GM23248 (cell line): ENCODE data around the gene SV2C. TPM values are rescaled to one million over a fixed set of nuclear protein-coding genes. Genes with fewer than 3 reads are reported as not detected.

ENCODE experiments used
- DNase-seq: peaks from one replicate; pipeline ENCODE4 v3.0.0-alpha.2; 2015
- H2AFZ ChIP-seq: fragments of 200-600 bp; sonication (generic); 2 replicates; pipeline ENCODE4 v1.6.1; 2016; ENCODE audit warnings: antibody characterized with exemption
- H3F3A ChIP-seq: fragments of 200-600 bp; sonication (generic); 2 replicates; pipeline ENCODE4 v1.6.1; 2016; ENCODE audit warnings: mild to moderate bottlenecking, antibody characterized with exemption, mixed run types; ENCODE audit not compliant: insufficient read depth
- H3K27ac ChIP-seq: fragments of 200-600 bp; sonication (generic); 2 replicates; pipeline ENCODE4 v1.5.1; 2016; ENCODE audit warnings: mild to moderate bottlenecking
- H3K27me3 ChIP-seq: fragments of 200-600 bp; sonication (generic); replicated peaks from 2 replicates; pipeline ENCODE4 v1.6.1; 2016; ENCODE audit warnings: mild to moderate bottlenecking; ENCODE audit not compliant: insufficient read depth
- H3K36me3 ChIP-seq: fragments of 200-600 bp; sonication (generic); 2 replicates; pipeline ENCODE4 v1.6.1; 2016; ENCODE audit warnings: low read depth, mild to moderate bottlenecking
- H3K4me1 ChIP-seq: fragments of 200-600 bp; sonication (generic); 2 replicates; pipeline ENCODE4 v1.6.1; 2016; ENCODE audit warnings: mild to moderate bottlenecking; ENCODE audit not compliant: insufficient read depth
- H3K4me2 ChIP-seq: fragments of 200-600 bp; sonication (generic); one replicate; pipeline ENCODE4 v1.6.1; 2016; ENCODE audit warnings: mild to moderate bottlenecking; ENCODE audit not compliant: unreplicated experiment
- H3K4me3 ChIP-seq: fragments of 200-600 bp; sonication (generic); 2 replicates; pipeline ENCODE4 v1.5.1; 2016; ENCODE audit warnings: mild to moderate bottlenecking
- H3K79me2 ChIP-seq: fragments of 200-600 bp; sonication (generic); 2 replicates; pipeline ENCODE4 v1.6.1; 2016; ENCODE audit warnings: mild to moderate bottlenecking; ENCODE audit not compliant: insufficient read depth
- H3K9ac ChIP-seq: fragments of 200-600 bp; sonication (generic); 2 replicates; pipeline ENCODE4 v1.6.1; 2016; ENCODE audit warnings: mild to moderate bottlenecking
- H3K9me2 ChIP-seq: fragments of 200-600 bp; sonication (generic); 2 replicates; pipeline ENCODE4 v1.6.1; 2016; ENCODE audit warnings: mixed run types, mild to moderate bottlenecking, moderate library complexity; ENCODE audit not compliant: insufficient read depth
- H3K9me3 ChIP-seq: fragments of 200-600 bp; sonication (generic); one replicate; pipeline ENCODE4 v1.6.1; 2017; ENCODE audit warnings: low read depth
- H4K20me1 ChIP-seq: fragments of 200-600 bp; sonication (generic); 2 replicates; pipeline ENCODE4 v1.6.0; 2016; ENCODE audit not compliant: insufficient read depth
- EZH2 ChIP-seq: fragments of 200-600 bp; sonication (generic); IDR thresholded peaks from 2 replicates; pipeline ENCODE4 v1.6.1; 2018; ENCODE audit warnings: antibody characterized with exemption, mild to moderate bottlenecking; ENCODE audit not compliant: insufficient read depth, poor library complexity, severe bottlenecking
- EZH2phosphoT487 ChIP-seq: fragments of 200-600 bp; sonication (generic); IDR thresholded peaks from 2 replicates; pipeline ENCODE4 v1.6.1; 2018; ENCODE audit warnings: antibody characterized with exemption, moderate library complexity, mild to moderate bottlenecking, low read depth; ENCODE audit not compliant: insufficient read depth
- WGBS, 2 experiments: methylation state at CpG; one replicate each; pipeline ENCODE4 v1.1.6; 2015 to 2017; ENCODE audit warnings: low lambda C conversion rate in 2 of 2, low coverage in 1 of 2; ENCODE audit errors: missing lambda C conversion rate in 2 of 2; 5-methylcytosine and 5-hydroxymethylcytosine counted together
- in situ Hi-C: fragments of 300-500 bp; cut with MboI; formaldehyde crosslinking; loops from 2 replicates; pipeline ENCODE4 v1.15.0; 2020
- polyA plus RNA-seq: library from polyadenylated mRNA; unstranded; fragments of >200 nt; fragmentation: Nextera tagmentation; extraction: Ambion mirVana; gene quantifications from 2 replicates; pipeline ENCODE4 v1.2.1, GENCODE V29; 2016
- total RNA-seq: library from RNA; depleted of rRNA; stranded (reverse); fragments of >200 nt; shearing (Covaris generic); gene quantifications from 2 replicates; pipeline ENCODE4 v1.2.3, GENCODE V29; 2014

SV2C gene
- total and polyA plus RNA-seq, 2 experiments from 2014 or later, result not detected

DNA sequence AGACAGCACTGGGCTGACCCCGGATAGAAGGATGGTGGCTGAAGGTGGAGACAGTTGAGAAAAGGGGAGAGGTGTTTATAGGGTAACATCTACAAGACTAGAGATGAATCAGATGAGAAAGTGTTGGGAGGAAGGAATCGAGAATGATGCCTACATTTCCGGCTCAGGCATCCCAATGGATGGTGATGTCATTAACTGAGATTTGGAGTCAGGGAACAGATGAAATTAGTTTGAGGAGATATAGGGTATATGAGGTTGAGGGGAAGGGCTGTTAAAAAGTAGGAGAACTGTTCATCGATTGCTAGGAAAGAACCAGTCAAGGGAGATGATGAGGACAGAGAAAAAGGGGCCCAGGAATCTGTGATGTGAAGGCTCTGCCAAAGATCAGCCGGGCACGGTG is 295.2 kb downstream of the SV2C start:
- 63 to 66% methylated on average over 6 of the region's 6 CpGs for WGBS, 2 experiments
- in situ Hi-C loops, result no loop called here
- no peak overlapping the region for H3K9ac ChIP-seq

GRCh38 chr5:76379316-76379715 is 296.1 kb downstream of the SV2C start:
- Histone ChIP-seq H2AFZ (no peak overlapping the region), H4K20me1 (no peaks in the 10 kb centered on the region), H3K9ac (no peak overlapping the region), H3K4me3 (no peak overlapping the region), H3K36me3 (no peaks in the 10 kb centered on the region), H3K9me2 (no peaks in the 10 kb centered on the region), H3K79me2 (no peaks in the 10 kb centered on the region), H3K9me3 (no peaks in the 10 kb centered on the region), H3K4me1 (no peaks in the 10 kb centered on the region), H3K27me3 (no peaks in the 10 kb centered on the region; the same call in 1 of the 2 replicates), H3F3A (no peaks in the 10 kb centered on the region), H3K4me2 (no peak overlapping the region), H3K27ac (no peak overlapping the region)
- in situ Hi-C loops, result no loop called here
- TF ChIP-seq EZH2 (no peak), EZH2phosphoT487 (no peak)
- WGBS, 2 experiments, result 56 to 68% methylated on average over 5 of the region's 5 CpGs
- DNase-seq, result no peak

More for the DNA sequence above, 295.2 kb downstream of the SV2C start:
- DNase-seq, result no peak
- Histone ChIP-seq H3K36me3 (no peaks in the 10 kb centered on the region), H3K9me3 (no peaks in the 10 kb centered on the region), H3K27ac (no peak overlapping the region), H2AFZ (no peak overlapping the region), H3K4me1 (no peaks in the 10 kb centered on the region), H3K27me3 (no peaks in the 10 kb centered on the region; the same call in 1 of the 2 replicates), H3K4me2 (no peak overlapping the region), H3F3A (no peaks in the 10 kb centered on the region), H4K20me1 (no peaks in the 10 kb centered on the region), H3K4me3 (no peak overlapping the region), H3K9me2 (no peaks in the 10 kb centered on the region), H3K79me2 (no peaks in the 10 kb centered on the region)
- TF ChIP-seq EZH2, result no peak
- no peak for TF ChIP-seq EZH2phosphoT487

DNA sequence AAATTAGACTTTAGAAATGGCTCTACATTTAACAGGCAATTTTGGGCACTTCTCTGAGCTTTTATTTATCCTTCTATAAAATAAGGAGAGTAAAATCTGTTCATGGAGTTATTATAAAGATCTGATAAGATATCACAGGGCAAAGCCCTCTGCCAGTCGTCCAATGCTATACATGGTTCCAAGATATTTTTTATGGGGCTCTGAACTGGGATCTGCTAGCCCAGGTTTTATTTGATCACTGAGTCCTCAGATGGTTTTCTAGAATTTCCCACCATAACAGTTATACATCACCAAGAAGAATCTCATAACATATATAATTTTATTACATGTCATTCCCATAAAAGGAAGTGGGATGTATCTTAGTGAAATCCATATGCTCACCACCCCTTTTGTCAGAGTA is 296.7 kb downstream of the SV2C start:
- WGBS, 2 experiments, result 50 to 56% methylated on average over 1 of the region's 1 CpG

DNA sequence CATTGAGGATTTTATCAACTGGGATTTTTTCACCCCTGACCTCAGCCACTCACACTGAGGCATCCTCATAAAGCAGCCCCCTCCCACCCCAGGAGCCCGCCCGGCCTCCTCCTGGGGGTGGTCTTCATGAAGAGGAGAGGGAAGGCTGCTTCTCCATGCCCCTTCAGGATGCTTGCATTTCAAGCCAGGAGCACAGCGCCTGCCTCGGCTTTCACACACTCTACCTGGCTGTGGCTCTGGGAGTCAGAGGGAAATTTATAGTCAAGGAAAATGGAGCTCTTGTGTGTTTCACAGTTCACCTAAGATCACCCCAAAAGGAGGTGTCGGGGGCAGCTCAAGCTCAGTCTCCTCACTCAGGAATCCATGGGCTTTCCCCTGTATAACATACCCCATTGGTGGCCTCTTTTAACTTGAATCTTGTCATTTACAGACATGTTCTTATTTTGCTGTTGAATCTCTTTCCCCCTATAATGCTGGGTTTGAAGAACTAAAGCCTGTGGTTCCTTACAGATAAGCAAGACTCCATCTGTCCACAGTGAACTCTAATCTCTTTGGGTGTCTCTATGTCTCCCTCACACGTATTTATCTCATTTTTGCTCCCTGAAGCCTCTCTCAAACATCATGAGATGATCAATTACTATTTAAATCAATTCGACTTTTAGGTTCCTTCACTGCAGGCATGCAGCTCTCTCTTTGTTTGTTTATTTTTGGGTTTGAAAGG is 297.3 kb downstream of the SV2C start:
- no peak overlapping the region for H2AFZ ChIP-seq
- no peak for DNase-seq
- no peak for TF ChIP-seq EZH2
- TF ChIP-seq EZH2phosphoT487, result no peak
- H3K9ac ChIP-seq, result no peak overlapping the region
- H3K27ac ChIP-seq, result no peak overlapping the region
- H3K4me2 ChIP-seq, result no peak overlapping the region
- H3F3A ChIP-seq, result no peaks in the 10 kb centered on the region
- H3K9me3 ChIP-seq, result no peaks in the 10 kb centered on the region
- in situ Hi-C loops, result no loop called here
- H3K4me3 ChIP-seq, result no peak overlapping the region
- no peaks in the 10 kb centered on the region for H3K79me2 ChIP-seq
- H3K27me3 ChIP-seq, result no peaks in the 10 kb centered on the region; the same call in 1 of the 2 replicates
- no peaks in the 10 kb centered on the region for H4K20me1 ChIP-seq
- no peaks in the 10 kb centered on the region for H3K9me2 ChIP-seq
- H3K4me1 ChIP-seq, result no peaks in the 10 kb centered on the region
- no peaks in the 10 kb centered on the region for H3K36me3 ChIP-seq
- WGBS, 2 experiments, result 34 to 41% methylated on average over 7 of the region's 7 CpGs

More for the DNA sequence above, 296.7 kb downstream of the SV2C start:
- TF ChIP-seq EZH2, result no peak
- no peak for TF ChIP-seq EZH2phosphoT487
- H3K9me3 ChIP-seq, result no peaks in the 10 kb centered on the region
- no peak overlapping the region for H2AFZ ChIP-seq
- H4K20me1 ChIP-seq, result no peaks in the 10 kb centered on the region
- no peaks in the 10 kb centered on the region for H3F3A ChIP-seq
- no peak overlapping the region for H3K4me2 ChIP-seq
- no peak for DNase-seq
- H3K27me3 ChIP-seq, result no peaks in the 10 kb centered on the region; the same call in 1 of the 2 replicates
- no peaks in the 10 kb centered on the region for H3K79me2 ChIP-seq
- H3K36me3 ChIP-seq, result no peaks in the 10 kb centered on the region
- H3K9ac ChIP-seq, result no peak overlapping the region
- H3K4me1 ChIP-seq, result no peaks in the 10 kb centered on the region
- in situ Hi-C loops, result no loop called here
- H3K4me3 ChIP-seq, result no peak overlapping the region
- H3K9me2 ChIP-seq, result no peaks in the 10 kb centered on the region
- no peak overlapping the region for H3K27ac ChIP-seq
